NCI-H446 (cell line): ENCODE measurements around the gene OXT.
"Not testable (repeated sequence)": the region's sequence is repeated elsewhere in the genome, so short reads cannot be mapped to it uniquely, and the experiment has no call there.

Experiments
- DNase-seq, 2 experiments: peaks; one replicate each; lab custom pipeline; 2025; lab: John Stamatoyannopoulos, UW

OXT gene

GRCh38 chr20:3071610-3072529 lies at the start of gene OXT:
Gene OXT, plus strand, starts transcription at chr20:3071620. Its CDS starts 36 bp downstream, at chr20:3071656.
- no peak for DNase-seq

DNA sequence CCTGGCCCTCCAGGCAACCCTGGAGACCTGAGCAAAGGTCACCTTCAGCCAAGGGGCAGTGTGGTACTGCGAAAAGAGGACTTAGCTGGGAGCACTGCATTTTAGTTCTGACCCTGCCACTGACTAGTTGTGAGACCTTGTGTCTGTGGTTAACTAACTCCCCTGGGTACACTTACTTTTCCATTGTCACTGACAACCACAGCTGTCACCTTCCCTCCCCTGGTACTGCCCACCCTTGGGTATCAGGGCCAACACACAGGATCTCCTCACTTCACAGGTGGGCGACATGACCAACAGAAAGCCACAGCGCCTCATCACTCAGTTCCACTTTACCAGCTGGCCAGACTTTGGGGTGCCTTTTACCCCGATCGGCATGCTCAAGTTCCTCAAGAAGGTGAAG lies 49.6 kb upstream of the OXT start:
- no peak for DNase-seq

DNA sequence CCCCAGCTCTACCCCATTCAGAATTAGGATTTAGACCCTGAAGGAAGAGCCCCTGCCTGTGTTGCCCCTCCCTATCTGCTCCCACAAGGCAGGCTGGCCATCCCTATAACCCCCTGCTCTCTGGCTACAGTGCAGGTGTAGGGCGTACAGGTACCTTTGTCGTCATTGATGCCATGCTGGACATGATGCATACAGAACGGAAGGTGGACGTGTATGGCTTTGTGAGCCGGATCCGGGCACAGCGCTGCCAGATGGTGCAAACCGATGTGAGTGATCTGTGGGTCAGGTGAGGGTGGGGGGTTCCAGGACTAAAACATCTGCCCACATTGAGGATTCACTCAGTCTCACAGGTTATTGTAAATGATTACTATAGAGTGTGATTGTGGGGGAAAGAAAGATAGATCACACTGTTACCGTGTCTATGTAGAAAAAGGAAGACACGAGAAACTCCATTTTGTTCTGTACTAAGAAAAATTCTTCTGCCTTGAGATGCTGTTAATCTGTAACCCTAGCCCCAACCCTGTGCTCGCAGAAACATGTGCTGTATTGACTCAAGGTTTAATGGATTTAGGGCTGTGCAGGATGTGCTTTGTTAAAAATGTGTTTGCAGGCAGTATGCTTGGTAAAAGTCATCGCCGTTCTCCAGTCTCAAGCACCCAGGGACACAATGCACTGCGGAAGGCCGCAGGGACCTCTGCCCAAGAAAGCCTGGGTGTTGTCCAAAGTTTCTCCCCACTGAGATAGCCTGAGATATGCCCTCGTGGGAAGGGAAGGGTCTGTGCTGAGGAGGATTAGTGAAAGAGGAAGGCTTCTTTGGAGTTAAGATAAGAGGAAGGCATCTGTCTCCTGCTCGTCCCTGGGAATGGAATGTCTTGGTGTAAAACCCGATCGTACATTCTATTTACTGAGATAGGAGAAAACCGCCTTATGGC lies 48.6 kb upstream of the OXT start:
- not testable (repeated sequence) for DNase-seq

DNA sequence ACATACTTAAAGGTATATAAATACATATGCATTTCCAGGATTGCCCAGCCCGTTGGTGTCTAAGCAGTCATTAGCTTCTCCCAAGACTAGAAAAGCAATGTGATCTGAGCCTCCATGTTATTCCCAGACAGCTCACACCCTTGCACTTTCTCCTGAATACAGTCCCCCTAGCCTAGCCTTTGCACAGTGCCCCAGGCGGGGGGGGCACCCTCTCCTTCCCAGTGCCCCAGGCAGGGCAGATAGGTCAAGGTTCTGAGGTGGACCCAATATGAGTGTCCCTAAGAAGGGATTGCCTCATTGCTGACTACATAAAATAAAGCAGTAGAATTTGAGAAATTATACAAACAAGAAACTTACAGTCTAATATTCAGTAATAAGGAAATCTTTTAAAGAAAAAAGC lies 43.4 kb upstream of the OXT start:
- DNase-seq, result no peak

DNA sequence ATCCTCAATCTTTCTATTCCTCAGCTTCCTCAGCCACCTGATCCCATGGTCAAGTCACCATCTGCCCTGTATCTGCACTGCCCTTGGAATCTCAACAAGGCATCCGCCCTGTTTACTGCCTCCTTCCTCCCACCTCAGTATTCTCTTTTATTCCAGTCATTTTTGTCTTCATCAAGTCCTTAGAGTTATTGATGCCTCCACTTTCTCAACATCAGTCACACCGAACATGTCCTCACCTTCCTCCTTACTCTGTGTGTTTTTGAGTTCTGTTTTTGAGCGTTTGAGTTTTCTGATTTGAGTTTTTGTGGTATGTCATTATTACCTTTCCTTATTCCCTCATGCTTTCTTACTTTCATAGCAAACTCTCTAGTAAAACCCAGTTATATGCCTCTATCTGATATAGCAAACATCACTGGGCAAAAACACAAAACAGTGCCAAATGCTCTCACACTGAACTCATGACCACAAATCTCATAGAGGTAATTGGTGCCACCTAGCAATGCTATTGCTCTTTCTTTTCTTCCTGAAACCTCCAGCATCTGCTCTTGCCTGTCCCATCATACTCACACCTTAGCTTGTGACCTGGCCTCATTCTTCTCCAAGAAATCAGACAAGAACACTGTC lies 39.8 kb upstream of the OXT start:
- DNase-seq, result no peak

- DNase-seq, result no peak
Observed at GRCh38 chr20:3032624-3033023, 38.8 kb upstream of the OXT start.

DNA sequence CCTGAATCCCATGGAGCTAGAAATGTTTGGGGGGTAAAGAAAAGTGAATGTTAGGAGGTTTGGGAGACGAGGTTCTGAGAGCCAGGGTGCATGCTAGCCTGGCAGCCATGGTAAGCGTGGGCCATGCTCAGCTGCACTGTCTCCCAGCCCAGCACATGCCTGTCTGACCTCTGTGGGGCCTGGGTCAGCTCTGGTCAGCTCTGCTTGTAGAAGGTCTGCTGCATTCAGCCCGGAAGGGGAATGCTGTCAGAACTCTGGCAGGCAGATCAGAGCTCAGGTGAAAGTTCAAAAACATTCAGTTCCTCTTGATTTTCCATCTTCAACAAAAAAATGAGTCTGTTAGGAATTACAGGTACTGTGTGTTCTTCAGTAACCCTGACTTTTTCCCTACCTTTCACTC lies 33.8 kb upstream of the OXT start:
- DNase-seq, result no peak

DNA sequence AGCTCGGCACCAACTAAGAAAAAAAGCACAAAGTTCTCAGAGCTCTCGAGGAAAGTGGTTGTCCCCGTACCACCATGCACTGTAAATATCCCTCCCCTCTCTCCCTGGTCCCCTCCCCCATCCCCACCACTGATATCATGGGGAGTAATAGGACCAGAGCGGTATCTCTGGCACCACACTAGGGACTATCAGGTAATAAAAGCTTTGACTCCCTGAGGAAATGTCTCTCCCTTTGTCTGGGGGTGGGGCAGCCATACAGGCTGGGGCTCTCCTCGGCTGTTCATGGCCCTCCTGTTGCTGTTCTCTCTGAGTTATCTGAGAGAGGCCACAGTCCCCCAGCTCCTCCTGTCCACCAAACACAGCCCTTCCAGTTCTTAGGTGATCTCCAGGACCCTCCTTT lies 33.0 kb upstream of the OXT start:
- no peak for DNase-seq

DNA sequence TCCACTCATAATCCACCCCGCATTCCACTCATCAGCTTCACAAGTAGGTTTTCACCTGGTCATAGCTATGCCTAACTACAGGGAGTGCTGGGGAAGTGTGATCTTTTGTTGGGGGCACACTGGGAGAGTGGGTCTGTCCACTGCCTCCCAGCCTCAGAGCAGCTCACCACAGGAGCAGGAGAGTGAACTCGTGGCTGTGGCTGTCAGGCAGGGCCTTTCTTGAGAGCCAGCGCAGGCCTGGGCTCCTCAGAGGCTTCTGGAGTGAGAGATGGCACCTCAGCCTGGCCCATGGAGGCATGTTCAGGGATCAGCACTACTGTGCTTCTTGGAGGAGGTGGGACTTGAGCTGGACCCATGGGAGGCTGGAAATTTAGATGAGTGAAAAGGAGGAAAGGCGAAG lies 32.0 kb upstream of the OXT start:
- no peak for DNase-seq

- no peak for DNase-seq
Observed at GRCh38 chr20:3040086-3040485, 31.3 kb upstream of the OXT start.

GRCh38 chr20:3041854-3042409 lies 29.5 kb upstream of the OXT start:
- no peak for DNase-seq

GRCh38 chr20:3042625-3043024 lies 28.8 kb upstream of the OXT start:
- no peak for DNase-seq

- no peak for DNase-seq
Observed at GRCh38 chr20:3043322-3043721, 28.1 kb upstream of the OXT start, which contains the start of gene GNRH2. Gene GNRH2, plus strand, starts transcription at chr20:3043622. Its CDS starts 793 bp downstream, at chr20:3044415.

- DNase-seq, result no peak
Observed at GRCh38 chr20:3044336-3044965, 27.0 kb upstream of the OXT start.

GRCh38 chr20:3045042-3045815 lies 26.2 kb upstream of the OXT start:
- no peak for DNase-seq

DNA sequence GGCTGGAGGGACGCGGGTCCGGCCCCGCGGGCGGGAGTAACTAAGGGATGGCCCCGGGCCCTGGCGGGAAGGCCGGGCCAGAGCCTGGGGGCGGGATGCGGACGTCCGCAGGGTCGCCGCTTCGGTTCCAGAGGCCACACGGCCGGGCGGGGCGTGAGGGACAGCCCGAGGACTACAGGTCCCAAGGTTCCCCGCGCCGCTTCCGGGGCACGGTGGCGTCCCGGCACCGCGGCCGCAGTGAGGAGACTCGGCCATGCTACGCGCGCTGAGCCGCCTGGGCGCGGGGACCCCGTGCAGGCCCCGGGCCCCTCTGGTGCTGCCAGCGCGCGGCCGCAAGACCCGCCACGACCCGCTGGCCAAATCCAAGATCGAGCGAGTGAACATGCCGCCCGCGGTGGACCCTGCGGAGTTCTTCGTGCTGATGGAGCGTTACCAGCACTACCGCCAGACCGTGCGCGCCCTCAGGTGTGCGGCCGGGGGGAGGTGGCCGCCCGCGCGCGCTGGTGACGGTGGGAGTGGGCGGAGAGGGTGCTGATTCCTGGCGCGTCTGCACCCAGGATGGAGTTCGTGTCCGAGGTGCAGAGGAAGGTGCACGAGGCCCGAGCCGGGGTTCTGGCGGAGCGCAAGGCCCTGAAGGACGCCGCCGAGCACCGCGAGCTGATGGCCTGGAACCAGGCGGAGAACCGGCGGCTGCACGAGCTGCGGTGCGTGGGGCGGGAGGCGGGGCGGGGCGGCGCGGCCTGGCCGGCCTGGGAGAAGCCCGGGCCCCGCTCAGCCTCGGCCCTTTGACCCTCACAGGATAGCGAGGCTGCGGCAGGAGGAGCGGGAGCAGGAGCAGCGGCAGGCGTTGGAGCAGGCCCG lies 25.4 kb upstream of the OXT start, which contains the start of gene MRPS26:
TSS of gene MRPS26 (plus strand) at position 237 of the 861 bp plus-strand sequence. CDS start at position 254, 17 bp downstream.
- DNase-seq, result peak; percentile 58 to 86

DNA sequence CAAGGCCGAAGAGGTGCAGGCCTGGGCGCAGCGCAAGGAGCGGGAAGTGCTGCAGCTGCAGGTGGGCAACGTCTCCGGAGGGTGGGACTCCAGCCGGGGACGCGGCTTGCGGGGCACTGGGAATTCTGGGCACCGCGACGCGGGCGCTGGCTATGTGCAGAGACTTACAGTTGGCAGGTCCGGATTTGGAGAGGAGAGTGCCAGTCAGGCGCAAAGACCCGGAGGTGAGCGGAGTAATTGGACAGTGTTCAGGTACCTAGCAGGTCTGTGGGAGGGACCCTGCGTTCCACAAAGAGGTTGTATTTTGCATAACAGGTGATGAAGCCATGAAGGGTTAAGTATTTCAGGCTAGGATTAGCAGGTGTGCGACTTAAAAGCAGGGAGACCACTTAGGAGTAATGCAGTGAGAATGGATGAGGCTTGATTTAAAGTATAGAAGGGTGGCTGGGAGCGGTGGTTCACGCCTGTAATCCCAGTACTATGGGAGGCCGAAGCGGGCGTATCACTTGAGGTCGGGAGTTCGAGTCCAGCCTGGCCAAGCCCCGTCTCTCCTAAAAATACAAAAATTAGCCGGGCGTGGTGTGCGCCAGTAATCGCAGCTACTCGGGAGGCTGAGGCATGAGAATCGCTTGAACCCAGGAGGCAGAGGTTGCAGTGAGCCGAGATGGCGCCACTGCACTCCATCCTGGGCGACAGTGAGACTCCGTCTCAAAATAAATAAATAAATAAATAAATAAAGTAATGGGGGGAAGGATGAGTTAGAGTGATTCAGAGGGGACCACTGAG lies 24.6 kb upstream of the OXT start:
- no peak for DNase-seq
